Activated CD4-positive, alpha-beta T cell treated with anti-CD3 and anti-CD28 coated beads, Interleukin-10, Interleukin-2, amounts not matched to agents 100 ng/mL and 50 ng/mL, durations not matched to agents 16 hours and 8 hours (primary cell): ENCODE data around the gene MIGA2.
"Not testable (repeated sequence)": the region's sequence is repeated elsewhere in the genome, so short reads cannot be mapped to it uniquely, and the experiment has no call there.

ENCODE experiments used
- DNase-seq: peaks from one replicate; pipeline ENCODE4 v3.0.0-alpha.2; 2020

The MIGA2 gene, protein sequence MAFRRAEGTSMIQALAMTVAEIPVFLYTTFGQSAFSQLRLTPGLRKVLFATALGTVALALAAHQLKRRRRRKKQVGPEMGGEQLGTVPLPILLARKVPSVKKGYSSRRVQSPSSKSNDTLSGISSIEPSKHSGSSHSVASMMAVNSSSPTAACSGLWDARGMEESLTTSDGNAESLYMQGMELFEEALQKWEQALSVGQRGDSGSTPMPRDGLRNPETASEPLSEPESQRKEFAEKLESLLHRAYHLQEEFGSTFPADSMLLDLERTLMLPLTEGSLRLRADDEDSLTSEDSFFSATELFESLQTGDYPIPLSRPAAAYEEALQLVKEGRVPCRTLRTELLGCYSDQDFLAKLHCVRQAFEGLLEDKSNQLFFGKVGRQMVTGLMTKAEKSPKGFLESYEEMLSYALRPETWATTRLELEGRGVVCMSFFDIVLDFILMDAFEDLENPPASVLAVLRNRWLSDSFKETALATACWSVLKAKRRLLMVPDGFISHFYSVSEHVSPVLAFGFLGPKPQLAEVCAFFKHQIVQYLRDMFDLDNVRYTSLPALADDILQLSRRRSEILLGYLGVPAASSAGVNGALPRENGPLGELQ

DNA sequence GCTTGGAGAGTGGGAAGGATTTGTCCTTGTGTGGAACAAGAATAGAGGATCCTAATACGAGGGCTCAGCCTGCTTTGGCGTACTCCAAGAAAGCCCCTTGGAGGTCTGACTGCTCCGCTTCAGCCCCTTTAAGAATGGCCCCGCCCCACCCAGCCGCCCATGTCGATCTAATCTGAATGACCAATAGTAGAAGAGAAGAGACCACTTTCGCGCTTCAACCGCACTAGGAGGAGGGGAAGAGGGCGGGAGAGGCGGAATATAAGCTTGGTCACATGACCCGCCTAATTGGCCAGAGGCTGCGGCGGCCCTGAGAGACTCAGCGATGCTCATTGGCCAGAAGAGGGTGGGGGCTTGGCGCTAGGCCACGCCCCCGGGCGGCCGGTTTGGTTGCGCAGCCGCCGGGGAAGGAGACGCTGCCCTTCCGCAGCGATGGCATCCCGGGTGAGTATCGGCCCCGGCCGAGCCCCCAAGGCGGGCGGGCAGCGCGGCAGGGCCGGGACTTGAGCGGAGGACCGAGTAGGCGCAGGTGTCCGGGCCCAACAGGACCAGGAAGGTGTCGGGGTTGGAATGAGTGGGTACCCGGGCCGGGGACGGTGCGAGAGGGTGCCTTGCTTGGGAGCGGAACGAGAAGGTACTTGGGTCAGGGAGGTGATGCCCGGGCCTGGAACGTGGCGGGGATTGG is at the start of gene MIGA2:
Gene MIGA2 (plus strand): TSS at position 386 of the 682 bp plus-strand sequence. CDS start 3,969 bp downstream, outside the sequence.
- DNase-seq = peak; percentile 99

DNA sequence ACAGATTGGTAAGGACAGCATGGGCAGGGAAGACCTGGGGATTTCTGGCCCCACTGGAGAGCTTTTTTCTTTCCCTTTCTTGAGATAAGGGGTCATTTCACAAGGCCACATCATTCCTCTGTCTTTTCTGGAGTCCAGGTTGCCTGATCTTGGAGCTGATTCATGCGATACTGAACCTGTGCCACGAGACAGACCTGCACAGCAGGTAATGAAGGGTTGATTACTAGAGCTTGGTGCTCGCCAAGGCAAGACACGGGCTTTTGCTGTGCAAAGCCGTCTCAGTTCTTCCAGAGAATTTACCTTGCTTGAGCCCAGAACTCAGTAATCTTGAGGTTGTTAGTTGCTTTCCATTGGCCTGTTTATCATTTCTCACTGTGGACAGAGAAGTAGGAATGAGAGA is 49.8 kb upstream of the MIGA2 start:
- DNase-seq = no peak

- DNase-seq = no peak
These were observed 48.6 kb upstream of the MIGA2 start for GRCh38 chr9:128987805-128988204.

GRCh38 chr9:128992995-128993394 is 43.4 kb upstream of the MIGA2 start:
- DNase-seq = no peak

DNA sequence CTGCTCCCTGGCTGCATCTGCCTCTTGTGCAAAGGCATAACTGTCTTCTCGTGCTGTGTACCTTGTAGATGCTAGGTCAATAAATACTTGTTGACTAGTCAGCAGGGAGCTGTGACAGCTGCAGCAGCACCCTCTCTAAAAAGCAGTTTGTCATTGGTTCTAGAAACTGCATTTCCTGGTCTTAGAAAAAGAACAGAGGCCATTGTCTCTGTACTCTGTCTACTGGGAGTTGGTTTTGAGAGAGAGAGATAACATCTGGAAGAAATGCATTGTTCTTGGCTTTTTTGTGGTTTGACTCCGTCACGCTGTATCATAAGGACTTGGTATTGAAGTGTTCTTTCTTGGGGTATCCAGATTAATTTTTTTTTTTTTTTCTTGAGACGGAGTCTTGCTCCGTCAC is 40.6 kb upstream of the MIGA2 start:
- DNase-seq = no peak

GRCh38 chr9:128998462-128998861 is 38.0 kb upstream of the MIGA2 start:
- no peak for DNase-seq

DNA sequence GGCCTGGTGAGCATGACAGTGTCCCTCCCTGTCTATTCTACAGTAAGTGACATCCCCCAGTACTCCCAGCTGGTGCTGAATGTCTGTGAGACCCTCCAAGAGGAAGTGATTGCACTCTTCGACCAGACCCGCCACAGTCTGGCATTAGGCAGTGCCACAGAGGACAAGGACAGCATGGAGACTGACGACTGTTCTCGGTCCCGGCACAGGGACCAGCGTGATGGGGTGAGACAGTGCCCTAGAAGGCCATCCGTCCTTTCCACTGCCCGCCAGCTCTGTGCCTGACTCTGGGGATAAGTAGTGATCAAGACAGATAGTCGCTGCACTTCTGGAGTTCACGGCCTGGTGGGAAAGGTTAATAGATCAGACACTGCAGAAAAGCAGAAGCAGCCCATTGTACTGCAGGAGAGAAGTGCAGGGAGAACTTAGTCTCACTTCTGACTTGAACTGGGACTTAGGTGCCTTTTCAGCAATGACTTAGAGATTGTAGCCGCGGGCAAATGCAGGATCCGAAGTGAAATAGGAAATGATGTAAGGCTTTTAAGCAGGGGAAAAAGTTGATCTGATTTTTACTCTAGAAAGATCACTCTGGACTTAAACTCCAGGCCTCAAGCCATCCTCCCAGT is 36.7 kb upstream of the MIGA2 start:
- DNase-seq = peak; percentile 48

DNA sequence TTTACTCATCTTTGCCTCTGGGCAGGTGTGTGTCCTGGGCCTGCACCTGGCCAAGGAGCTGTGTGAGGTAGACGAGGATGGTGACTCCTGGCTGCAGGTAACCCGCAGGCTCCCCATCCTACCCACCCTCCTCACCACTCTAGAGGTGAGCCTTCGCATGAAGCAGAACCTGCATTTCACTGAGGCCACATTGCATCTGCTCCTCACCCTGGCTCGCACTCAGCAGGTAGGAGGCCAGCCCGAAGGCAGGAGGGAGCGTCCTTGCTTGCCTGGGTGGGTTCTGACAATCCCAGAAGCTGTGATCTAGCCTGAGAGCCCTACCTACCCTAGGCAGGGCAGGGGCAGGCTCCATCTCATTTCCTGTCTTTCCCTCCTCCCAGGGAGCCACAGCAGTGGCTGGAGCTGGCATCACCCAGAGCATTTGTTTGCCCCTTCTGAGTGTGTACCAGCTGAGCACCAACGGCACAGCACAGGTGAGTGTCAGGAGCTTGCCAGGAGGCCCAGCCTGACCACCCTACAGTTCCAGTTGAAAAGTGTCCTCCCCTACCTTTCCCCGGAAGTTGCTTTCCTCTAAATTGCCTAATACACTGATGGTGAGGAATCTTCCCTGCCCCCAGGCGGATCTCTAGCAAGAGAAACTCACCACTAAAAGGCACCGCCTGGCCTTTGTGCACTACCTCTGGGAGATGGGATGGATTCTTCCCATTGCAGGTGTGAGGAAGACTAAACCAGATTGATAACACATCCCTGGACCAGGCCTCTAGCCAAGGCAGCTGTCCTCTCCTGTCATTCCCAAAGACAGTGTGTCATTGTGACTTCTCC is 34.7 kb upstream of the MIGA2 start:
- no peak for DNase-seq

DNA sequence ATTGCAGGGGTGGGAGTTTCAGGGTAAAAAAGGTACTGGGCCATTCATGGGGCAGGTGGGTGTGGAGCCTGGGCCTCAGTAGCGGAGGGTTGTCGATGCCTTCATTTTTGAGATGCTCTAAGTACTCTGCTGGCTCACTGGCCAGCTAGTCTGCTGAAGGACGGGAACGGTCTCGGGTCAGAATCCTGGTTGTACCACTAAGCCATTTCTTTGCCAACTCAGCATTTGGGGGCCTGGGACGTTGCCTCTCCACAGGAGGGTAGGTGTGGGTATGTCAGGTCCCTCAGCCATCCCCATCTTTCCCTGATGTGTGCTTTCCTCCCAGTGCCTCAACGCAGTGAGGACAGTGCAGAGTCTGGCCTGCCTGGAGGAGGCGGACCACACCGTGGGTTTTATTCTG is 33.4 kb upstream of the MIGA2 start:
- DNase-seq = no peak

DNA sequence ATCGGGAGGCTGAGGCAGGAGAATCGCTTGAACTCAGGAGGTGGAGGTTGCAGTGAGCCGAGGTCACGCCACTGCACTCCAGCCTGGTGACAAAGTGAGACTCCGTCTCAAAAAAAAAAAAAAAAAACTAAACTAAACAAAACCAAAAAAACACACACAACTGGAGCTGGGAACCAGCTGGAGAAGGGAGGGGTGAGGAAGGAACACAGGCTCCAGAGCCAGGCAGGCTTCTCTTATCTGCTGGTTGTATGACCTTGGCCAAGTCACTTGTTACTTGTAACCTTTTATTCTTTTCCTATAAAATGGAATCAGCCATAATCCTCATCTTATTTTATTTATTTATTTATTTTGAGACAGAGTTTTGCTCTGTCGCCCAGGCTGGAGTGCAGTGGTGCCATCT is 32.3 kb upstream of the MIGA2 start:
- DNase-seq = not testable (repeated sequence)

DNA sequence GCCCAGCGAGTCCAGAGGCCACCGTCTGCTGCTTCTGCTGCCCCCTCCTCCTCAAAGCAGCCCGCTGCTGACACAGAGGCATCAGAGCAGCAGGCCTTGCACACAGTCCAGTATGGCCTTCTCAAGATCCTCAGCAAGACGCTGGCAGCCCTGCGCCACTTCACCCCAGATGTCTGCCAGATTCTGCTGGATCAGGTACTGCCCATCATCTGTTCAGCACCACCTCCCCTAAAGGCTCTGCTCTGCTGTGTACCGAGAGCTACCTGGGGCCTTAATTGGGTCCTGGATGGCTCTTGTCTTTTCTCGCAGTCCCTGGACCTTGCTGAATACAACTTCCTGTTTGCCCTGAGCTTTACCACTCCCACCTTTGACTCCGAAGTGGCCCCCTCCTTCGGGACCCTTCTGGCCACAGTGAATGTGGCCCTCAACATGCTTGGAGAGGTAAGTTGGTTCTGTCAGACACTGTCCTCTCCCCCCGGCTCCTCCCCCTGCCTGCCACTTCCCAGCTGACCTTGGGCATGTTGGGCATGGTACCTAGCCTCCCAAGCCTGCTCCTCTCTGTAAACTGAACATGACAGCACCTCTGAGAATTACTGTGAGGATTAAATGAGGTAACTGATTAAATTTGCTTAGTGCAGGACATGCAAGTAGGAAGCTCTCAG is 31.0 kb upstream of the MIGA2 start:
- no peak for DNase-seq

- peak; percentile 71 for DNase-seq
These were observed 29.9 kb upstream of the MIGA2 start for GRCh38 chr9:129006328-129007034.

DNA sequence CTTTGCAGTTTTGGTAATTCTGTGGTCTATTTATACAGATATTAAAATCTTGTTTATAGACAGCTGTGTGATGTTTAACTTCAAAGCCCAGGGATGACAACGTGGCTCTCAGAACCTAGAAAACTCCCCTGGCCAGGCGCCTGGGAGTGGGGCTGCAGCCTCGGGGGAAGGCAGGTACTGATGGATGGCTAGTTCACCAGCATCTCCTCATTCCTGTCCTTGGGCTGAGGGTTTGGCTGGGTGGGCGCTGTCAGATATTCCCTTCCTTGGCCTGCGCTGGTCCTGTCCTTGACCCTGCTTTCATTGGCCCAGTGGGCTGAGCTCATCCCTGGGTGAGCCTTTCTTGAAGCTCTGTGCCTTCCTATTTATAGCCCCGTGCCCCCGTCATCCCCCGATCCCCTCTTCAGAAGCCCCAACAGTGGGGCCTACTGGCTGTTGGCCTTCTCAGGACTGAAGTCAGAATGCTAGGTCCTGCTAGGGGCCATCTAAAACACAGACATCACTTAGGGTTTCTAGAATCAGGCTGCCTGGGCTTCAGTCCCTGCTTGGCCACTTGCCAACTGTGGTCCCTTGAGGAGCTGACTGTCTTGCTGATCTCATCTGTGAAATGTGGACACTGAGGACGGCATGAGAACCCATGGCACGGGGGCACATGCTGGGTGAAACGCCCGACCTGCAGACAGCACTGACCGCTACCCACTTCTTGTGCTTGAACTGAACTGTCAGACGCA is 29.2 kb upstream of the MIGA2 start:
- DNase-seq = no peak

GRCh38 chr9:129007766-129008468 is 28.5 kb upstream of the MIGA2 start:
- no peak for DNase-seq

- DNase-seq = no peak
These were observed 27.9 kb upstream of the MIGA2 start for GRCh38 chr9:129008469-129008965.

DNA sequence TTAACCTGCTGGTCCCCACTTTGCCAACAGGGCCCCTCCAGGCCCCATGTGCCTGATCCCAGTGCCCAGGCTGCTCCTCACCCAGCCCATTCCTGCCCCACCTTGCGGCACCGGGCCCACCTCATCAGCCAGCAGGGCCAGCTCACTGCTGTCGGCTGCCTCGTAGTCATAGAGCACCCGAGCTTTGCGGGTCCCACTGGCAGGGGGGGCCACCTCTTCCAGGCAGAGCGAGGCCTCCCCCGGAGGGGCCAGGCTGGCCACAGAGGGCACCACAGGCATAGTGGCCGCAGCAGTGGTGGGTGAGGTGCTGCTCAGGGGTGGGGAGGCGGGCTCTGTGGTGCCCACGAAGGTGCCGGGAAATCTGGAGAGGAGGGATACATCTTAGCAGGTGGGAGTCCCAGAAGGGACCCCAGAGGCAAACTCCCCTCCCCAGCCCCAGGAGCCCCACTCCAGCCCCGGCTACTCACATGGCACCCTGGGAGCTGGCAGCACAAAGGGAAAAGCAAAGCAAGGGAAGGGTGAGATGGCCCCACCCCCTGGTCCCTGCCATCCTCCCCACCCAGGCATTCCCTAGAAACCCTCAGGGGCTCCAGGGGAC is 27.3 kb upstream of the MIGA2 start:
- no peak for DNase-seq

DNA sequence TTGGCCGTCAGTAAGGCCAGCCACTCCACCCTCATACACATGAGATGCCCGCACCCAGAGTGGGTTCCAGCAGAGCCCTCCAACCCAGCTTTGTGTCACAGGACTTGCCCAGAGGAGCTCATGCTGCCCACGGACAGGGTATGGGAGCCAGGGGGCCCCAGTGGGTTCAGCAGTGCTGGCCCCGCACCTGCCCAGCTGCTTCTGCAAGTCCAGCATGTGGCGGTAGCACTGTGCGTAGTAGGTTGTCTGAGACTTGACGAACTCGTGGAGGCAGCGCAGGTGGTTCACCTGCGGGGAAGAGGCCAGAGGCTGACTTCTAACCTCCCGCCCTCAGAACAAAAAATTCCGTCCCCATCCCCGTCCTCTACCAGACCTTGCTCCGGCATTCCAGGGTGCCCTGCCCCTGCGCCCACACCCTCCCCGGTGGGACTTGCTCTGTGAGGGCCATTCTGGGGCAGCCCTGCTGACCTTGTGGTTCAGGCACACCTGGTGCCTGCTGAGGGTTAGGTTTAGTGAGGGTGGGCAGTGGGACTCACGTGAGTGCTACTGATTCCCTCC is 26.8 kb upstream of the MIGA2 start:
- DNase-seq = no peak

DNA sequence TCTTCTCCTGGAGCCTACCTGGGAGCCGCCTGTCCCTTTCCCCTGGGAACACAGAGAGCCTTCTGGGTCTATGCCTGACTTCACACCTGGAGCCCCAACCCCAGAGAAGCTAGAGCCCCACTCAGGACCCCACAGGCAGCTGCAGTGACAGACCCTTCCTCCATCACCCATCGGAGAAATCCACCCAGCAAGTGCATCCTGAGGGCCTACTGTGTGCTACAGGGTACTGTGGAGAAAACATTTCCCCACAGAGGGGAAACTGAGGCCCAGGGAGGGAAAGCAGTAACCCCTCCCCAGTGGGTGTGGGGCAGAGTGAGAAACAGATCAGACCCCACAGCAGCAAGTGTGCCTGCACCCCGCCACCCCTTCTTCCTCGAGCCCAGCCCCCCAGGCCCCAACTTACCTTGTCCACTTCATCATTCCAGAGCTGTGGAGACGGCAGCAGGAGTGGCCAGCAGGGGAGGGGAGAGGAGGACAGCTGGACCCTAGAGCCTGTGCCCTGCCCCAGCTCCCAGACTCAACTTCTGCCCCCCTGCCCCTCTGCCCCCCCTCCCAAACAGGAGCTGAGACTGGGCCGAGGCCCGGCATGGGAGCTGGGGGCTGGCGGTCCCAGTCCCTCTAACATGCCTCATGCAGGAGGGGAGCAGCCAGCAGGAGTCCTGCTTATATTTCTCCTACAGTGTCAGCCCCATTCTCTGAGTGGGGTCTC is 26.0 kb upstream of the MIGA2 start:
- no peak for DNase-seq
